ENCODE measurements around the gene LUC7L3.

The LUC7L3 gene

DNA sequence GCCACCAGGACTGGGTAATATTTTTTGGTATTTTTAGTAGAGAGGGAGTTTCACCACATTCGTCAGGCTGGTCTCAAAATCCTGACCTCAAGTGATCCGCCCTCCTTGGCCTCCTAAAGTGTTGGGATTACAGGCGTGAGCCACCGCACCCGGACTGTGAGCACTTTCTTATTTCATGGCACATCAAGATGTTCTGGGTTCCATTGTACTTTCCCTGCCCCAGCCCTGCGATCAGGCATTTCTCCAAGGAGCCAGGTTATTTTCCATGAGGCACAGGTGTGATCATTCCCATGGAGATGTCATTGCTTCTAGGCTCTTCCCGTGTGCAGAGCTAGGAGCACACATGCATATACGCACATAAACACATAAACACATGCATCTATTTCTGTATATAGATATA is 50.5 kb downstream of the LUC7L3 start:
- TF ChIP-seq, protein P1, sequence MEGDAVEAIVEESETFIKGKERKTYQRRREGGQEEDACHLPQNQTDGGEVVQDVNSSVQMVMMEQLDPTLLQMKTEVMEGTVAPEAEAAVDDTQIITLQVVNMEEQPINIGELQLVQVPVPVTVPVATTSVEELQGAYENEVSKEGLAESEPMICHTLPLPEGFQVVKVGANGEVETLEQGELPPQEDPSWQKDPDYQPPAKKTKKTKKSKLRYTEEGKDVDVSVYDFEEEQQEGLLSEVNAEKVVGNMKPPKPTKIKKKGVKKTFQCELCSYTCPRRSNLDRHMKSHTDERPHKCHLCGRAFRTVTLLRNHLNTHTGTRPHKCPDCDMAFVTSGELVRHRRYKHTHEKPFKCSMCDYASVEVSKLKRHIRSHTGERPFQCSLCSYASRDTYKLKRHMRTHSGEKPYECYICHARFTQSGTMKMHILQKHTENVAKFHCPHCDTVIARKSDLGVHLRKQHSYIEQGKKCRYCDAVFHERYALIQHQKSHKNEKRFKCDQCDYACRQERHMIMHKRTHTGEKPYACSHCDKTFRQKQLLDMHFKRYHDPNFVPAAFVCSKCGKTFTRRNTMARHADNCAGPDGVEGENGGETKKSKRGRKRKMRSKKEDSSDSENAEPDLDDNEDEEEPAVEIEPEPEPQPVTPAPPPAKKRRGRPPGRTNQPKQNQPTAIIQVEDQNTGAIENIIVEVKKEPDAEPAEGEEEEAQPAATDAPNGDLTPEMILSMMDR (IDR thresholded peaks at IDR 0.05; ENCODE audit: low read length) = no peak
- TF ChIP-seq EZH2 (IDR thresholded peaks at IDR 0.05; ENCODE audit: borderline replicate concordance, low read length) = no peak

DNA sequence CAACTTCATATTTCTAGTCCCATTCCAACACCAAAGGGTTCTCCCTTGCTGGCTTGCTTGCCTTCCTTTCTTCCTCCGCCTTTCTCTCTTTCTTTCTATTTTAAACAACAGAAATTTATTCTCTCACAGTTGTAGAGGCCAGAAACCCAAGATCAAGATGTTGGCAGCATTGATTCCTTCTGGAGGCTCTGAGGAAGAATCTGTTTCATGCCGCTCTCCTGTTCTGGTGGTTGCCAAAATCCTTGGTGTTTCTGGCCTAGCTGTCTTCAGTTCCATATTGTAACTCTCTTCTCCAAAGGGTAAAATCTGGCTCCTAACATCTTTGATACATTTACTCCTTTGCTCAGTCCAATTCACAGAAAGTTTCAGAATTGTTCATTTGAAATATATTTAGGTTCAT is 50.9 kb downstream of the LUC7L3 start:
- Histone ChIP-seq H3F3A (ENCODE audit: insufficient read depth, low read length) (no peaks in the 10 kb centered on the region), H3K4me2 (ENCODE audit: low read length) (no peak overlapping the region), H2AFZ (ENCODE audit: low read length) (no peak overlapping the region), H4K20me1 (ENCODE audit: insufficient read depth, low read length) (no peaks in the 10 kb centered on the region), H3K9me3 (ENCODE audit: low read length) (no peaks in the 10 kb centered on the region), H3K4me1 (ENCODE audit: insufficient read depth, low read length, severe bottlenecking) (peaks cover 20% of the 10 kb centered on the region), H3K9ac (ENCODE audit: low read length) (no peak overlapping the region), H3K4me3 (ENCODE audit: low read depth, low read length, poor library complexity, severe bottlenecking) (no peak overlapping the region), H3K79me2 (ENCODE audit: insufficient read depth, low read length) (no peaks in the 10 kb centered on the region), H3K27ac (ENCODE audit: low read depth, low read length, poor library complexity, severe bottlenecking) (no peak overlapping the region), H3K27me3 (ENCODE audit: insufficient read depth, low read length) (no peaks in the 10 kb centered on the region), H3K36me3 (ENCODE audit: insufficient read depth, low read length) (no peaks in the 10 kb centered on the region), H3K9me2 (ENCODE audit: low read depth, low read length) (no peaks in the 10 kb centered on the region)
- TF ChIP-seq, protein P1 (IDR thresholded peaks at IDR 0.05; ENCODE audit: low read length) = no peak
- no peak for TF ChIP-seq EZH2 (IDR thresholded peaks at IDR 0.05; ENCODE audit: borderline replicate concordance, low read length)

More for the DNA sequence above, 50.5 kb downstream of the LUC7L3 start:
- Histone ChIP-seq H3K9ac (ENCODE audit: low read length) (no peak overlapping the region), H3K27me3 (ENCODE audit: insufficient read depth, low read length) (no peaks in the 10 kb centered on the region), H3K4me2 (ENCODE audit: low read length) (no peak overlapping the region), H3K4me1 (ENCODE audit: insufficient read depth, low read length, severe bottlenecking) (peaks cover 24% of the 10 kb centered on the region), H3K4me3 (ENCODE audit: low read depth, low read length, poor library complexity, severe bottlenecking) (no peak overlapping the region), H2AFZ (ENCODE audit: low read length) (no peak overlapping the region), H3K9me2 (ENCODE audit: low read depth, low read length) (no peaks in the 10 kb centered on the region), H3K79me2 (ENCODE audit: insufficient read depth, low read length) (no peaks in the 10 kb centered on the region), H4K20me1 (ENCODE audit: insufficient read depth, low read length) (no peaks in the 10 kb centered on the region), H3K27ac (ENCODE audit: low read depth, low read length, poor library complexity, severe bottlenecking) (no peak overlapping the region), H3F3A (ENCODE audit: insufficient read depth, low read length) (no peaks in the 10 kb centered on the region), H3K9me3 (ENCODE audit: low read length) (no peaks in the 10 kb centered on the region), H3K36me3 (ENCODE audit: insufficient read depth, low read length) (no peaks in the 10 kb centered on the region)

- Histone ChIP-seq H3F3A (ENCODE audit: insufficient read depth, low read length) (no peaks in the 10 kb centered on the region), H3K9me2 (ENCODE audit: low read depth, low read length) (no peaks in the 10 kb centered on the region), H3K36me3 (ENCODE audit: insufficient read depth, low read length) (no peaks in the 10 kb centered on the region), H3K27me3 (ENCODE audit: insufficient read depth, low read length) (no peaks in the 10 kb centered on the region), H3K4me1 (ENCODE audit: insufficient read depth, low read length, severe bottlenecking) (peaks cover 10% of the 10 kb centered on the region), H3K9ac (ENCODE audit: low read length) (no peak overlapping the region), H3K4me2 (ENCODE audit: low read length) (no peak overlapping the region; the same call in 1 of the 2 replicates), H3K27ac (ENCODE audit: low read depth, low read length, poor library complexity, severe bottlenecking) (peak overlapping the region; percentile 1), H2AFZ (ENCODE audit: low read length) (no peak overlapping the region), H4K20me1 (ENCODE audit: insufficient read depth, low read length) (no peaks in the 10 kb centered on the region), H3K79me2 (ENCODE audit: insufficient read depth, low read length) (no peaks in the 10 kb centered on the region), H3K4me3 (ENCODE audit: low read depth, low read length, poor library complexity, severe bottlenecking) (no peak overlapping the region), H3K9me3 (ENCODE audit: low read length) (no peaks in the 10 kb centered on the region)
- TF ChIP-seq, protein P1 (IDR thresholded peaks at IDR 0.05; ENCODE audit: low read length) = no peak
- TF ChIP-seq EZH2 (IDR thresholded peaks at IDR 0.05; ENCODE audit: borderline replicate concordance, low read length) = no peak
These were observed 52.8 kb downstream of the LUC7L3 start for GRCh38 chr17:50771991-50772785.

All from OCI-LY1 (cell line).